Measurements from ENCODE around the gene SCAP.
"Not testable (repeated sequence)": the region's sequence is repeated elsewhere in the genome, so short reads cannot be mapped to it uniquely, and the experiment has no call there.

SCAP gene

GRCh38 chr3:47480267-47480666, 4.5 kb upstream of the SCAP start:
- DNase-seq, result not testable (repeated sequence)

- DNase-seq, result no peak
Measured at GRCh38 chr3:47479826-47480160, 4.1 kb upstream of the SCAP start.

GRCh38 chr3:47478022-47478421, 2.3 kb upstream of the SCAP start:
- DNase-seq, result no peak

- no peak for DNase-seq
Measured at GRCh38 chr3:47476644-47477199, 981 bp upstream of the SCAP start.

- no peak for DNase-seq
Measured at GRCh38 chr3:47476330-47476626, 537 bp upstream of the SCAP start.

GRCh38 chr3:47475029-47475569, 642 bp downstream of the SCAP start:
- no peak for DNase-seq

GRCh38 chr3:47473391-47473790, 2.4 kb downstream of the SCAP start:
- DNase-seq, result no peak

GRCh38 chr3:47469616-47470015, 6.1 kb downstream of the SCAP start:
- no peak for DNase-seq

GRCh38 chr3:47468315-47468714, 7.4 kb downstream of the SCAP start:
- not testable (repeated sequence) for DNase-seq

GRCh38 chr3:47464588-47464987, 11.2 kb downstream of the SCAP start:
- no peak for DNase-seq

GRCh38 chr3:47459534-47460085, 16.1 kb downstream of the SCAP start:
- not testable (repeated sequence) for DNase-seq

GRCh38 chr3:47456984-47457383, 18.8 kb downstream of the SCAP start:
- no peak for DNase-seq

- no peak for DNase-seq
Measured at GRCh38 chr3:47455806-47456452, 19.8 kb downstream of the SCAP start.

- no peak for DNase-seq
Measured at GRCh38 chr3:47452453-47453215, 23.1 kb downstream of the SCAP start.

GRCh38 chr3:47444103-47444502, 31.6 kb downstream of the SCAP start:
- no peak for DNase-seq

GRCh38 chr3:47443611-47443995, 32.1 kb downstream of the SCAP start:
- DNase-seq, result no peak

- DNase-seq, result no peak
Measured at GRCh38 chr3:47441796-47442551, 33.8 kb downstream of the SCAP start.

GRCh38 chr3:47440131-47440530, 35.6 kb downstream of the SCAP start:
- no peak for DNase-seq

GRCh38 chr3:47436180-47436579, 39.6 kb downstream of the SCAP start:
- DNase-seq, result no peak

GRCh38 chr3:47434849-47435248, 40.9 kb downstream of the SCAP start:
- no peak for DNase-seq

GRCh38 chr3:47433796-47434195, 41.9 kb downstream of the SCAP start:
- DNase-seq, result no peak

GRCh38 chr3:47432673-47433072, 43.1 kb downstream of the SCAP start:
- no peak for DNase-seq

GRCh38 chr3:47431225-47431624, 44.5 kb downstream of the SCAP start:
- DNase-seq, result no peak
